Endodermal cell (in vitro differentiated cells): ENCODE measurements around the gene ST3GAL5. TPM values are rescaled to one million over a fixed set of nuclear protein-coding genes. Genes with fewer than 3 reads are reported as not detected.

Experiments
- DNase-seq: peaks from one replicate; pipeline ENCODE4 v3.0.0-alpha.2; 2017
- H3K27ac ChIP-seq: 2 replicates; pipeline ENCODE4 v1.5.1; 2013; ENCODE audit warnings: mild to moderate bottlenecking, low read depth, low read length, moderate library complexity
- H3K27me3 ChIP-seq: 2 replicates; pipeline ENCODE4 v1.6.1; 2013; ENCODE audit warnings: mild to moderate bottlenecking, low read length, moderate library complexity; ENCODE audit not compliant: insufficient read depth, control insufficient read depth, poor library complexity, severe bottlenecking
- H3K36me3 ChIP-seq: 2 replicates; pipeline ENCODE4 v1.7.0; 2013; ENCODE audit warnings: mild to moderate bottlenecking, low read length, moderate library complexity; ENCODE audit not compliant: control insufficient read depth, insufficient read depth
- H3K4me1 ChIP-seq: one replicate; pipeline ENCODE4 v1.7.0; 2013; ENCODE audit warnings: low read length; ENCODE audit not compliant: control insufficient read depth, insufficient read depth
- H3K4me3 ChIP-seq: 2 replicates; pipeline ENCODE4 v1.5.1; 2013; ENCODE audit warnings: mild to moderate bottlenecking, low read length, moderate library complexity
- H3K9ac ChIP-seq: 2 replicates; pipeline ENCODE4 v1.6.1; 2013; ENCODE audit warnings: mild to moderate bottlenecking, low read length, moderate library complexity; ENCODE audit not compliant: poor library complexity, severe bottlenecking; ENCODE audit errors: extremely low read depth
- H3K9me3 ChIP-seq: 2 replicates; pipeline ENCODE4 v1.6.1; 2013; ENCODE audit warnings: mild to moderate bottlenecking, low read length, moderate library complexity; ENCODE audit not compliant: control insufficient read depth
- H3K27ac Mint-ChIP-seq: 2 replicates; pipeline ENCODE4 v1.8.0; 2020; ENCODE audit warnings: mixed read lengths
- H3K27me3 Mint-ChIP-seq: 2 replicates; pipeline ENCODE4 v1.8.0; 2021; ENCODE audit warnings: mild to moderate bottlenecking, mixed read lengths; ENCODE audit not compliant: insufficient read depth
- H3K36me3 Mint-ChIP-seq: 2 replicates; pipeline ENCODE4 v1.8.0; 2020; ENCODE audit warnings: low read depth, mixed read lengths
- H3K4me1 Mint-ChIP-seq: 2 replicates; pipeline ENCODE4 v1.8.0; 2020; ENCODE audit warnings: mixed read lengths
- H3K4me3 Mint-ChIP-seq: 2 replicates; pipeline ENCODE4 v1.8.0; 2020; ENCODE audit warnings: mild to moderate bottlenecking, moderate library complexity, mixed read lengths
- H3K9me3 Mint-ChIP-seq: 2 replicates; pipeline ENCODE4 v1.8.0; 2020; ENCODE audit warnings: mild to moderate bottlenecking, mixed read lengths
- WGBS, 2 experiments: methylation state at CpG; one replicate each; pipeline versions ENCODE4 v1.1.5 to v1.1.7; 2013; ENCODE audit warnings: missing lambda C conversion rate in 2 of 2, mixed read lengths in 1 of 2; ENCODE audit not compliant: insufficient coverage in 1 of 2, insufficient read length in 1 of 2; 5-methylcytosine and 5-hydroxymethylcytosine counted together
- long read RNA-seq, 4 experiments: library from polyadenylated mRNA in 2 of 4; library from RNA in 1 of 4; library from capped mRNA in 1 of 4; stranded (forward) in 3 of 4; unstranded in 1 of 4; transcript quantifications; one replicate each; pipeline ENCODE4 v2.0.0, GENCODE V29; 2020 to 2021; ENCODE audit warnings: inconsistent platforms in 1 of 4
- polyA plus RNA-seq, 2 experiments: library from polyadenylated mRNA; stranded (reverse); fragments of 50-300 nt; gene quantifications; one replicate each; pipeline ENCODE4 v1.2.3, GENCODE V29; 2013
- total RNA-seq, 2 donors: library from RNA; stranded (reverse); fragmentation: NEBNext Ultra II Directional in 1 of 2; extraction: Animal tissue kit (Norgen Biotek cat#: 25700) in 1 of 2; gene quantifications; 2 replicates in 1 of 2; 3 replicates in 1 of 2; pipeline ENCODE4 v1.2.1, GENCODE V29; 2021
- TF ChIP-seq, protein P1 (sequence below): fragments of 200-600 bp; sonication (generic); conservative IDR thresholded peaks from 2 replicates; pipeline ENCODE4 v1.5.0; 2021; ENCODE audit warnings: antibody characterized with exemption, mild to moderate bottlenecking

The ST3GAL5 gene
- total RNA-seq, result 10 to 100 TPM; 26.6 to 27.4 TPM
- 15.1 TPM for polyA plus RNA-seq (2013, experiment 1 of 2)
- polyA plus RNA-seq (2013, experiment 2 of 2), result 15.8 TPM
- long read RNA-seq, experiment 1, full-length matches to known transcripts, result 5 of 10 reads
- long read RNA-seq, experiment 1, partial matches to known transcripts, result 0 of 10 reads
- long read RNA-seq, experiment 1, other reads (novel, unspliced or antisense), result 5 of 10 reads
- long read RNA-seq, experiment 2, full-length matches to known transcripts, result 31 of 35 reads
- long read RNA-seq, experiment 2, partial matches to known transcripts, result 1 of 35 reads
- long read RNA-seq, experiment 2, other reads (novel, unspliced or antisense), result 3 of 35 reads
- long read RNA-seq, experiment 3, full-length matches to known transcripts, result 7 of 8 reads
- long read RNA-seq, experiment 3, partial matches to known transcripts, result 1 of 8 reads
- long read RNA-seq, experiment 3, other reads (novel, unspliced or antisense), result 0 of 8 reads
- long read RNA-seq, experiment 4, full-length matches to known transcripts, result 3 of 4 reads
- long read RNA-seq, experiment 4, partial matches to known transcripts, result 0 of 4 reads
- long read RNA-seq, experiment 4, other reads (novel, unspliced or antisense), result 1 of 4 reads

- Histone ChIP-seq H3K27me3 (no peaks in the 10 kb centered on the region), H3K4me3 (peak within 1 kb of the TSS; percentile 89), H3K36me3 (no peaks in the 10 kb centered on the region), H3K27ac (peak within 1 kb of the TSS; percentile 50), H3K9ac (peak within 1 kb of the TSS; percentile 60), H3K4me1 (no peaks in the 10 kb centered on the region), H3K9me3 (peaks cover 5% of the 10 kb centered on the region)
- peaks cover 18% of the 10 kb centered on the region for H3K27me3 Mint-ChIP-seq
- WGBS, 2 experiments, result 1 to 2% methylated on average over 31 to 94 of the region's 94 CpGs
- peaks cover 2% of the 10 kb centered on the region for H3K36me3 Mint-ChIP-seq
- peak within 1 kb of the TSS; percentile 83 for H3K27ac Mint-ChIP-seq
- H3K9me3 Mint-ChIP-seq, result no peaks in the 10 kb centered on the region
- H3K4me3 Mint-ChIP-seq, result peak within 1 kb of the TSS; percentile 68
- TF ChIP-seq, protein P1, sequence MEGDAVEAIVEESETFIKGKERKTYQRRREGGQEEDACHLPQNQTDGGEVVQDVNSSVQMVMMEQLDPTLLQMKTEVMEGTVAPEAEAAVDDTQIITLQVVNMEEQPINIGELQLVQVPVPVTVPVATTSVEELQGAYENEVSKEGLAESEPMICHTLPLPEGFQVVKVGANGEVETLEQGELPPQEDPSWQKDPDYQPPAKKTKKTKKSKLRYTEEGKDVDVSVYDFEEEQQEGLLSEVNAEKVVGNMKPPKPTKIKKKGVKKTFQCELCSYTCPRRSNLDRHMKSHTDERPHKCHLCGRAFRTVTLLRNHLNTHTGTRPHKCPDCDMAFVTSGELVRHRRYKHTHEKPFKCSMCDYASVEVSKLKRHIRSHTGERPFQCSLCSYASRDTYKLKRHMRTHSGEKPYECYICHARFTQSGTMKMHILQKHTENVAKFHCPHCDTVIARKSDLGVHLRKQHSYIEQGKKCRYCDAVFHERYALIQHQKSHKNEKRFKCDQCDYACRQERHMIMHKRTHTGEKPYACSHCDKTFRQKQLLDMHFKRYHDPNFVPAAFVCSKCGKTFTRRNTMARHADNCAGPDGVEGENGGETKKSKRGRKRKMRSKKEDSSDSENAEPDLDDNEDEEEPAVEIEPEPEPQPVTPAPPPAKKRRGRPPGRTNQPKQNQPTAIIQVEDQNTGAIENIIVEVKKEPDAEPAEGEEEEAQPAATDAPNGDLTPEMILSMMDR, result peak; percentile 86
- peak; percentile 95 for DNase-seq
- H3K4me1 Mint-ChIP-seq, result peaks cover 34% of the 10 kb centered on the region
Measured at GRCh38 chr2:85888684-85889626, at the start of gene ST3GAL5. Gene ST3GAL5, minus strand, starts transcription at chr2:85888990. Its CDS starts 85 bp downstream, at chr2:85888905.

- H3K27ac ChIP-seq, result no peak overlapping the region
- H3K36me3 ChIP-seq, result no peaks in the 10 kb centered on the region
- peaks cover 12% of the 10 kb centered on the region for H3K4me1 ChIP-seq
- TF ChIP-seq, protein P1, result no peak
- Mint-ChIP-seq H3K9me3 (peaks cover 34% of the 10 kb centered on the region), H3K4me3 (no peak overlapping the region), H3K27ac (no peak overlapping the region), H3K27me3 (no peaks in the 10 kb centered on the region), H3K36me3 (peaks cover 6% of the 10 kb centered on the region), H3K4me1 (peaks cover 26% of the 10 kb centered on the region)
- H3K9me3 ChIP-seq, result peaks cover 35% of the 10 kb centered on the region
- H3K27me3 ChIP-seq, result no peaks in the 10 kb centered on the region
- H3K9ac ChIP-seq, result no peak overlapping the region
- 83 to 94% methylated on average over 1 to 2 of the region's 2 CpGs for WGBS, 2 experiments
- DNase-seq, result no peak
- H3K4me3 ChIP-seq, result no peak overlapping the region
Measured at GRCh38 chr2:85938456-85938855, 49.7 kb upstream of the ST3GAL5 start.

- Histone ChIP-seq H3K36me3 (no peaks in the 10 kb centered on the region), H3K9ac (no peak overlapping the region), H3K27me3 (no peaks in the 10 kb centered on the region), H3K9me3 (peaks cover 21% of the 10 kb centered on the region), H3K27ac (no peak overlapping the region), H3K4me1 (peaks cover 12% of the 10 kb centered on the region), H3K4me3 (no peak overlapping the region)
- 92 to 95% methylated on average over 5 of the region's 5 CpGs for WGBS, 2 experiments
- TF ChIP-seq, protein P1, result no peak
- no peak overlapping the region for H3K4me3 Mint-ChIP-seq
- H3K27me3 Mint-ChIP-seq, result no peaks in the 10 kb centered on the region
- peaks cover 30% of the 10 kb centered on the region for H3K4me1 Mint-ChIP-seq
- peaks cover 20% of the 10 kb centered on the region for H3K9me3 Mint-ChIP-seq
- peak overlapping the region; percentile 93 for H3K27ac Mint-ChIP-seq
- no peak for DNase-seq
- no peaks in the 10 kb centered on the region for H3K36me3 Mint-ChIP-seq
Measured at GRCh38 chr2:85937069-85937439, 48.3 kb upstream of the ST3GAL5 start.
